ENCODE measurements around the gene NODAL.
"Not testable (repeated sequence)": the region's sequence is repeated elsewhere in the genome, so short reads cannot be mapped to it uniquely, and the experiment has no call there.

Gene NODAL

GRCh38 chr10:70441161-70441894 lies at the start of gene NODAL:
Gene NODAL (minus strand): TSS chr10:70441681. CDS start chr10:70441667, 14 bp downstream.
- no peak for DNase-seq

GRCh38 chr10:70490142-70490541 lies 48.7 kb upstream of the NODAL start:
- no peak for DNase-seq

- no peak for DNase-seq
These were observed 46.3 kb upstream of the NODAL start for GRCh38 chr10:70487824-70488223.

- not testable (repeated sequence) for DNase-seq
These were observed 42.4 kb upstream of the NODAL start for GRCh38 chr10:70483872-70484271.

- DNase-seq: no peak
These were observed 41.7 kb upstream of the NODAL start for GRCh38 chr10:70482982-70483760.

GRCh38 chr10:70481831-70482530 lies 40.5 kb upstream of the NODAL start:
- DNase-seq: peak in 18 of 51 donors; percentile 19 to 50 (median 31)

GRCh38 chr10:70481105-70481504 lies 39.6 kb upstream of the NODAL start:
- no peak for DNase-seq

GRCh38 chr10:70480239-70480861 lies 38.9 kb upstream of the NODAL start:
- DNase-seq: peak in 1 of 51 donors; percentile 25

- no peak for DNase-seq
These were observed 38.3 kb upstream of the NODAL start for GRCh38 chr10:70479626-70480238.

- DNase-seq: no peak
These were observed 37.7 kb upstream of the NODAL start for GRCh38 chr10:70479165-70479581.

GRCh38 chr10:70478191-70479164 lies 37.0 kb upstream of the NODAL start, which contains the start of gene PALD1:
Gene PALD1 (plus strand): TSS chr10:70478767. CDS start chr10:70525952, 47,185 bp downstream.
- peak in 31 of 51 donors; percentile 11 to 82 (median 48) for DNase-seq

- peak in 3 of 51 donors; percentile 19 to 32 (median 31) for DNase-seq
These were observed 36.2 kb upstream of the NODAL start for GRCh38 chr10:70477661-70478162.

GRCh38 chr10:70476249-70477035 lies 35.0 kb upstream of the NODAL start:
- DNase-seq: no peak

GRCh38 chr10:70475661-70476060 lies 34.2 kb upstream of the NODAL start:
- DNase-seq: no peak

GRCh38 chr10:70474780-70475179 lies 33.3 kb upstream of the NODAL start:
- no peak for DNase-seq

- no peak for DNase-seq
These were observed 31.4 kb upstream of the NODAL start for GRCh38 chr10:70472799-70473454.

- DNase-seq: no peak
These were observed 25.5 kb upstream of the NODAL start for GRCh38 chr10:70466951-70467350.

- no peak for DNase-seq
These were observed 24.4 kb upstream of the NODAL start for GRCh38 chr10:70465832-70466231.
